Subcutaneous abdominal adipose tissue (tissue), 5 donors: ENCODE measurements around the gene MANBA.
"Not testable (repeated sequence)": the region's sequence is repeated elsewhere in the genome, so short reads cannot be mapped to it uniquely, and the experiment has no call there.

Experiments used
- H3K27ac ChIP-seq: one replicate; pipeline ENCODE4 v1.7.0; 2013; ENCODE audit warnings: low read depth, mild to moderate bottlenecking, inconsistent platforms, low read length, moderate library complexity
- H3K27me3 ChIP-seq, 5 donors: one replicate each; pipeline ENCODE4 v1.7.0; 2013; ENCODE audit warnings: low read length in 5 of 5, inconsistent platforms in 1 of 5; ENCODE audit not compliant: control insufficient read depth in 5 of 5, insufficient read depth in 4 of 5
- H3K36me3 ChIP-seq, 5 donors: one replicate each; pipeline ENCODE4 v1.7.0; 2013; ENCODE audit warnings: low read length in 5 of 5; ENCODE audit not compliant: control insufficient read depth in 5 of 5, insufficient read depth in 5 of 5
- H3K4me1 ChIP-seq, 5 donors: one replicate each; pipeline ENCODE4 v1.7.0; 2013; ENCODE audit warnings: low read length in 5 of 5, mild to moderate bottlenecking in 3 of 5, moderate library complexity in 1 of 5; ENCODE audit not compliant: control insufficient read depth in 5 of 5, insufficient read depth in 5 of 5
- H3K4me3 ChIP-seq, 5 donors: one replicate each; pipeline ENCODE4 v1.7.0; 2013; ENCODE audit warnings: low read length in 5 of 5, low read depth in 1 of 5
- H3K9ac ChIP-seq, 5 donors: one replicate each; pipeline ENCODE4 v1.7.0; 2013; ENCODE audit warnings: low read length in 5 of 5, mild to moderate bottlenecking in 4 of 5, moderate library complexity in 3 of 5
- H3K9me3 ChIP-seq, 5 donors: one replicate each; pipeline ENCODE4 v1.7.0; 2013; ENCODE audit warnings: low read length in 5 of 5; ENCODE audit not compliant: control insufficient read depth in 5 of 5
- donor health status: healthy.
- donor health status: healthy.
- donor health status: healthy.
- donor health status: healthy.
- donor health status: healthy.

MANBA gene

DNA sequence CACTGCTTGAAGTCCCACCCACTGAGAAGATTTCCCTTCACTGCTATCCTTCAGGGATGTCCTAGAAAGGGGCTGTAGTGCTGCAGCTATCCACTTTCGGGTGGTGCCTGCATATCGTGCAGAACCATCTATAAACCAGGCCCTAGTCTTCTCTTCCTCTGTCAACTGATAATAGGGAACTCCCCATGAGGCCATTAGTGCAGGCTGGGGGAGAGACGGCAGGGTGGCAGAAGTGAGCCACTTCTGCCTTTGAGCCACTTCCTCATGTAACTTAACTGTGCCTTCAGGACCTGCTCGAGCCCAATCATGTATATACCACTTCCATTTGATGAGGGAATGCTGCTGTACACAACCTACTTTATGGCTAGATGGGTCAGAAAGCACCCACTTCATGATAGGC is 17.4 kb downstream of the MANBA start:
- not testable (repeated sequence) for H3K4me3 ChIP-seq, H3K27ac ChIP-seq, H3K4me1 ChIP-seq, H3K9me3 ChIP-seq, H3K27me3 ChIP-seq, H3K9ac ChIP-seq
- peaks cover 0 to 14% (median 5%) of the 10 kb centered on the region in 5 donors for H3K36me3 ChIP-seq

DNA sequence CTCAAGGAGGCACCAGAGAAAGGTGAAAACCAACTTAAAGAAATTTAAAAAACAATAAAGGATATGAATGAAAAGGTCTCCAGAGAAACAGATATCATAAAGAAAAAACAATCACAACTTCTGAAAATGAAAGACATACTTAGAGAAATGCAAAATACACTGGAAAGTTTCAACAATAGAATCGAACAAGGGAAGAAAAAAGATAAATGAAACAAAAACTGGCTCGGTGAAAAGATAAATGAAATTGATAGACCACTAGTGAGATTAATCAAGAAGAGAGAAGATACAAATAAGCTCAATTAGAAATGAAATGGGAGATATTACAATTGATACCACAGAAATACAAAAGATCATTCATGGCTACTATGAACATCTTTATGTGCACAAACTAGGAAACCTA is 22.0 kb downstream of the MANBA start:
- H3K4me3 ChIP-seq, H3K36me3 ChIP-seq, H3K27me3 ChIP-seq, H3K9me3 ChIP-seq, H3K27ac ChIP-seq, H3K9ac ChIP-seq, H3K4me1 ChIP-seq: not testable (repeated sequence)

DNA sequence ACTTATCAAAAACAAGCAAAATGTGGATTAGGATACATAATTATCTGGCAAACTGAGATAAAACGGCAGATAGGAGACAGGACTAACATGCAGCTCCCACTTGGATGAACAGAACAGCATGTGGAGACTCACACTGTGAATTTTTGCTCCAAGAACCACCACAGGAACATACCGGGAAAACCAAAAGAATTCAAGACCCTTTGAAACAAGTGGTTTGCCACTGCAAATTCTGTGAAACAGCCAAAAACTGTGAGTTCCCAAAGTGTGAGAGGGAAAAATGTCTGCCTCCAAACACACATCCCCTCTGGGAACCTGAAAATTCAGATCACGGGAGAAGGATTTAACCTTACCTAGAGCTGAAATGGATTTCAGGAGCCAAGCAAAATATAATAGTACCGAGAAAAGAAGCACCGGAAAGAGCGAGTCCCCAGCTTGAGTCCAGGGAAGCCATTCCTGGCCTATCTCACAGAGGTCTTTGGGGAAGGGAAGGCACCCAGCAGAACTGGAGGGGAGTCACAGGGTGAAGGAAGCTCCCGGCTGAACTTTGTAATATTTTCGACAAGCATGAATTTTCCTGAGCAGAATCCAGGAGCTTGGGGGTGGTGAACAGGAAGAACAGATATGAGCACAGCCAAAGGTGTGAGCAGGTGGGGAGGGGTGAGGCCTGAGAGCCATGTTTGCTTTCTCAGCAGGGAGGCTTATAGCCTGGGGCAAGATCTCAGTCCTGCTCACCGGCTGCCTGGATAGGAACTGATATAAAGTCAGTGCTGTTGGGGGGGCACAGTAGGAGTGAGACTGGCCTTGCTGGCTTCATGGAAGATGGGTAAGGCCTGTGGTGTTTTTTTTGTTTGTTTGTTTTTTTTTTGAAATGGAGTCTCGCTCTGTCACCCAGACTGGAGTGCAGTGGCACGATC is 23.9 kb downstream of the MANBA start:
- no peak overlapping the region for H3K4me3 ChIP-seq
- no peaks in the 10 kb centered on the region for H3K27me3 ChIP-seq
- H3K27ac ChIP-seq = no peak overlapping the region
- H3K4me1 ChIP-seq = peaks cover 0 to 9% (median 0%) of the 10 kb centered on the region in 5 donors
- peaks cover 0 to 4% (median 2%) of the 10 kb centered on the region in 5 donors for H3K9me3 ChIP-seq
- H3K9ac ChIP-seq = no peak overlapping the region
- H3K36me3 ChIP-seq = no peaks in the 10 kb centered on the region

DNA sequence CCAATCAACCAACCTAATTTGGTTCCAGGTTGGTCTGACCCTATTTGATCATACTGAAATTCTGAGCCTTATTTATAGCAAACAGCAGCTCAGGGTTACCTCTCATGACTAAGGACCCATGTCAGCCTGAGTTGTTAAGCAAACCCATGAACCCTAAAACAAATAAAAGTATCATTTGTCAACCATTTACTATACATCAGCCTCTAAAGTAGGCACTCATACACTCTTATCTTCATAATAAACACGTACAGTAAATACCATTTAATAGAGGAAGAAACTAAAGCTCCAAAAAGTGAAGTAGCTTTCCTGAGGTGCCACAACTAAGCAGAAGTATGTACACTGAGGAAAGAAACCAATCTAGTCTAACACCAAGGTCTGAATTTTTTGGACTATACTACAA is 25.2 kb downstream of the MANBA start:
- Histone ChIP-seq H3K27ac (no peak overlapping the region), H3K9ac (no peak overlapping the region), H3K27me3 (no peaks in the 10 kb centered on the region)

DNA sequence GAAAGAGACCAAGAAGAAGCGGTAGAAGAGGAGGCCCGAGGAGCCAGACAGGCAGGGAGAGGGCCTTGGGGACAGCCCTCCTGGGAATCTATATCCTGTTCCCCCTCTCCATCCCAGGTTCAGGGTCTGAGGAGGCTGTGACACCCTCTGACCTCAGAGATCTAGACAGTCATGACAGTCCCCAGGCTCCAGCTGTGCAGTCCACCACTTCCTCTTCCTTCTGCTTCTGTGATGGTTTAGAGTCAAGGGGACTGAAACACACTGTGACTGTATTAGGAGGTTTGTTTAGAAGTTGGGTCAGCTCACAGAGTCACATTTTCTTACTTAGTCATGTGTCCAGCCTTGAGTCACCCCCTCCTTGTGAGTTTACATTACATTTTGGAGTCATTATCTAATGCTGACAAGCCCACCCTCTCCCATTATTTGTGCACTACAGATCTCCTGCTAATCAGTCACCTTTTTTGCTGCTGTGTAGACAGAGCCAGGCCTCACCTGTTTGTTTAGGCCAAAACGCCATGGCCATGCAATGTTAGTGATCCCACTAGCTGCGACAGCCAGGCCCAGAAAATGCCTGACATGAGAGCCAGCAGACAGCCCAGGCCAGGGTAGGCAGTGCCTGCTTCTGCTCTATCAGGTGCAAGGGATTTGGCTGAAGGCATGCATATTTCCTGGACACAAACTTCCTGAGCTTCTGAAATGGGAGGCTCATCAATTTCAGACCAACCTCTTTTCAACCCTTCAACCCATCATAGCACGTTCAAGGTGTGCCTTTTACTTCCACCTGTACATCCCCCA is 26.0 kb downstream of the MANBA start:
- Histone ChIP-seq H3K9ac (no peak overlapping the region), H3K4me3 (no peak overlapping the region), H3K27me3 (no peaks in the 10 kb centered on the region), H3K27ac (no peak overlapping the region), H3K36me3 (peaks cover 0 to under 1% (median 0%) of the 10 kb centered on the region in 5 donors), H3K9me3 (peaks cover 0 to 8% (median 3%) of the 10 kb centered on the region in 5 donors), H3K4me1 (peaks cover 0 to 9% (median 0%) of the 10 kb centered on the region in 5 donors)

More for the DNA sequence above, 25.2 kb downstream of the MANBA start:
- peaks cover 0 to 8% (median 3%) of the 10 kb centered on the region in 5 donors for H3K9me3 ChIP-seq
- no peaks in the 10 kb centered on the region for H3K36me3 ChIP-seq
- H3K4me1 ChIP-seq = peaks cover 0 to 9% (median 0%) of the 10 kb centered on the region in 5 donors
- H3K4me3 ChIP-seq = no peak overlapping the region

DNA sequence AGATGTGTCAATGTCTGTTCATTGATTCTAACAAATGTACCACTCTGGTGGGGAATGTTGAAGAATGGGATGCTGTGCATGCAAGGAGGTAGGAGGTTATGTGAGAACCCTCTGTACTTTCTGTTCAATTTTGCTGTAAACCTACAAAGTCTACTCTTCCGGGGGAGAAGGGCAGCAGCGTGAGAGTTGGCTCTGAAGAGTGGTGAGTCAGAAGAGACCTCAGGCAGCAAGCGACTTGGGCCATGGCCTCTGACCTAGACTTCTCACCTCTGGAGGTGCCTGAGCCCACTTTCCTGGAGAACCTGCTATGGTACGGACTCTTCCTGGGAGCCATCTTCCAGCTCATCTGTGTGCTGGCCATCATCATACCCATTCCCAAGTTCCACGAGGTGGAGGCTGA is 26.7 kb downstream of the MANBA start:
- peaks cover 0 to 2% (median 0%) of the 10 kb centered on the region in 5 donors for H3K36me3 ChIP-seq
- H3K9ac ChIP-seq = no peak overlapping the region
- H3K9me3 ChIP-seq = peaks cover 0 to 5% (median 0%) of the 10 kb centered on the region in 5 donors
- peaks cover 0 to 9% (median 0%) of the 10 kb centered on the region in 5 donors for H3K4me1 ChIP-seq
- no peak overlapping the region for H3K27ac ChIP-seq
- H3K27me3 ChIP-seq = no peaks in the 10 kb centered on the region
- H3K4me3 ChIP-seq = no peak overlapping the region

DNA sequence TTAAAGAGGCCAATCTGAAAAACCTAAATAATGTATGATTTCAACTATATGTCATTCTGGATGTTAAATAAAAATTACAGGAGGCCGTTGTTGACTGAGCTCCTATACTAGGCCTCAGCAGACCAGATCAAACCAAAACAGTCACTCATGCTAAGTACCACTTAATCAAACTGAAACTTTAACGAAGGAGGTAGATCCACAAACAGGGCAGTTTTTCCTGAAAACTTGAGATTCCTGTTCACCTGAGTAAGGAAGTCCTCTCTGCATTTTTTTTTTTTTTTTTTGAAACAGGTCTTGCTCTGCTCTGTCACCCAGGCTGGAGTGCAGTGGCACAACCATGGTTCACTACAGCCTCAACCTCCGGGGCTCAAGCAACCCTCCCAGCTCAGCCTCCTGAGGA is 27.7 kb downstream of the MANBA start:
- Histone ChIP-seq H3K9me3 (peaks cover 0 to 4% (median 0%) of the 10 kb centered on the region in 5 donors), H3K4me1 (peaks cover 0 to 9% (median 0%) of the 10 kb centered on the region in 5 donors), H3K27ac (no peak overlapping the region), H3K27me3 (no peaks in the 10 kb centered on the region), H3K36me3 (peaks cover 0 to 2% (median 0%) of the 10 kb centered on the region in 5 donors), H3K9ac (no peak overlapping the region), H3K4me3 (no peak overlapping the region)

DNA sequence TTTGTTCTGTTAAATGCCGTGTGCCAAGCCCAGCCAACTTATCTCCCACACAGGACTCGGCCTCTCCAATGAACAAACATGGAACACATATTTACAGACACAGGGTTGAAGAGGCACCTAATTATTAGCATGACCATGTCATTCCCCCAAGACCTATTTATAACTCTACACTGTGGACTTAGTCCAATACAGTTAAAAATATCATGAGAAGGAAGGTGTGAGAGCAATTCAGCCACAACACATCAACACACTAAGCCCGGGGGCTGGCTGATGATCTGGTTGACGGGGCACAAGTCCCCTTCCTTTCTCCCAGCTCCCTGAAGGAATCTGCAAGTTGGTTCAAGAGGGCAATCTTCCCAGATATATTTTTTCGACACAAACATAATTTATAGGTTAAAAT is 28.1 kb downstream of the MANBA start:
- Histone ChIP-seq H3K36me3 (peaks cover 0 to 2% (median 0%) of the 10 kb centered on the region in 5 donors), H3K4me3 (no peak overlapping the region), H3K4me1 (peaks cover 0 to 9% (median 0%) of the 10 kb centered on the region in 5 donors), H3K9ac (no peak overlapping the region), H3K9me3 (peaks cover 0 to 4% (median 0%) of the 10 kb centered on the region in 5 donors), H3K27me3 (no peaks in the 10 kb centered on the region), H3K27ac (no peak overlapping the region)

DNA sequence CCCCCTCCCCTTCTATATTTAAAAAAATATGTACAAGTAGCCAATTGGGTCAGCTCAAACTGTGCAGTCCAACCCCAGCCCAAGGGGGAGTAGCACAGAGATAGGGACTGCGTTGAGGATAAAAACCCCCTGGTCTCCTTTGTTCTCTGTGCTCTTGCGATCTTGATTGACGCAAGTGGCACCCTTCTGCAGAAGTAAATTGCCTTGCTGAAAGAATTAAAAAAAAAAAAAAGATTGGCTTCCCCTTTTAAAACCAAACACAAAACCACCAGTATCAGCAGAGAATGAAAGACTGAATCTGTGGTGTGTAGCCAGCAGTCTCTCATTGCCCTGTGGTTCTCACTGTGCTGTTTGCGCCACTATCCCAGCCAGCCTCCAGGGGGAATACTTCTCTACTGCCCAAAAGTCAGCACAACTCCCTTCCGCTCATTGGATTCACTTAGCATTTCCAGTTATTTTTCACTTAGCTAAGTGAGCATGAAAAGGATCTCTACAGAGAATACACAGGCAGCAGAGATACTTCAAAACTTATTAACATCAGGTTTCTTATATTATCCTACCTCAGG is 29.7 kb downstream of the MANBA start:
- peaks cover 0 to 9% (median 0%) of the 10 kb centered on the region in 5 donors for H3K4me1 ChIP-seq
- no peak overlapping the region for H3K27ac ChIP-seq
- peaks cover 0 to 2% (median 0%) of the 10 kb centered on the region in 5 donors for H3K36me3 ChIP-seq
- peaks cover 0 to 4% (median 0%) of the 10 kb centered on the region in 5 donors for H3K9me3 ChIP-seq
- H3K4me3 ChIP-seq = no peak overlapping the region
- H3K27me3 ChIP-seq = no peaks in the 10 kb centered on the region
- no peak overlapping the region for H3K9ac ChIP-seq
